ENCODE data around the gene GOLGA2. TPM values are rescaled to one million over a fixed set of nuclear protein-coding genes. Genes with fewer than 3 reads are reported as not detected.

GOLGA2 gene
- total RNA-seq, 4 donors from 2014 or later: 68.9 to 84.6 (median 78.5) TPM

DNA sequence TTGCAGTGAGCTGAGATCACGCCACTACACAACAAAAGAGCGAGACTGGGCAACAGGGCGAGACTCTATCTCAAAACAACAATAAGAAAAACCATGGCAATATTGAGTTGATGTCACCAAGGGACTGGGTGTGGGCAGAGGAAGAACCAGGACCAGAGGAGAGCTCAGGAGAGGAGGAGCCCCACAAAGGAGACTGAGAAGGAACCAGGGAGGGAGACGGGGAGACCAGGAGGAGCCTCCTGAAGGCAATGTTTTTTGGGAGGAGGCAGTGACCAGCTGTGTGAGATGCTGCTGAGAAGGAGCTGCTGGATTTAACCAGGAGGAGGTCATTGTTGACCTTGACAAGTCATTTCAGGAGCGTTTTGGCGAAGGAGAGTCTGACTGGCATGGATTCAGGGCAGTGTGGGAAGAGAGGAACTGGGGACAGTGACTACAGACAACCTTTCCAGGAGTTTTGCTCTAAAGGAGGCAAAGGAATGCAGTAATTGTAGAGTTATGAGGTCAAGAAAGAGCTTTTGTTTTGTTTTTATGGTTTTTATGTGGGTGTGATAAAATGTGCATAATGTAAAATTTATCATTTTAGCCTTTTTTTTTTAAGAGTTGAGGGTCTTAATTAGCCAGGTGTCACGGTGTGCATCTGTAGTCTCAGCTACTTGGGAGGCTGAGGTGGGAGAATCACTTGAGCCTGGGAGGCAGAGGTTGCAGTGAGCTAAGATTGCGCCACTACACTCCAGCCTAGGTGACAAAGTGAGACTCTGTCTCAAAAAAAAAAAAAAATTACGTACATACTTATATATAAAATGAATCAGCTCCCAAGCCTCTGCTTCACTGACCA lies 28.5 kb upstream of the GOLGA2 start:
- Histone ChIP-seq H3K36me3 (peaks cover 0 to 17% of the 10 kb centered on the region in 2 donors), H3K4me1 (no peaks in the 10 kb centered on the region), H3K4me3 (no peak overlapping the region), H3K9me3 (no peaks in the 10 kb centered on the region), H3K27me3 (no peaks in the 10 kb centered on the region), H3K27ac (no peak overlapping the region)
- intact Hi-C loops (cut with DNase I; ENCODE audit: low total_unique reads) (no loop called here), in situ Hi-C loops (cut with MboI; ENCODE audit: low sequenced_read_pairs in 4 of 4) (no loop called here)
- no peak for ATAC-seq
- no peak for DNase-seq
- TF ChIP-seq, protein P1, sequence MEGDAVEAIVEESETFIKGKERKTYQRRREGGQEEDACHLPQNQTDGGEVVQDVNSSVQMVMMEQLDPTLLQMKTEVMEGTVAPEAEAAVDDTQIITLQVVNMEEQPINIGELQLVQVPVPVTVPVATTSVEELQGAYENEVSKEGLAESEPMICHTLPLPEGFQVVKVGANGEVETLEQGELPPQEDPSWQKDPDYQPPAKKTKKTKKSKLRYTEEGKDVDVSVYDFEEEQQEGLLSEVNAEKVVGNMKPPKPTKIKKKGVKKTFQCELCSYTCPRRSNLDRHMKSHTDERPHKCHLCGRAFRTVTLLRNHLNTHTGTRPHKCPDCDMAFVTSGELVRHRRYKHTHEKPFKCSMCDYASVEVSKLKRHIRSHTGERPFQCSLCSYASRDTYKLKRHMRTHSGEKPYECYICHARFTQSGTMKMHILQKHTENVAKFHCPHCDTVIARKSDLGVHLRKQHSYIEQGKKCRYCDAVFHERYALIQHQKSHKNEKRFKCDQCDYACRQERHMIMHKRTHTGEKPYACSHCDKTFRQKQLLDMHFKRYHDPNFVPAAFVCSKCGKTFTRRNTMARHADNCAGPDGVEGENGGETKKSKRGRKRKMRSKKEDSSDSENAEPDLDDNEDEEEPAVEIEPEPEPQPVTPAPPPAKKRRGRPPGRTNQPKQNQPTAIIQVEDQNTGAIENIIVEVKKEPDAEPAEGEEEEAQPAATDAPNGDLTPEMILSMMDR (IDR thresholded peaks at IDR 0.05 in 4 of 5, conservative IDR thresholded peaks at IDR 0.05 in 1 of 5): no peak
- no peak for TF ChIP-seq POLR2A (IDR thresholded peaks at IDR 0.05)

DNA sequence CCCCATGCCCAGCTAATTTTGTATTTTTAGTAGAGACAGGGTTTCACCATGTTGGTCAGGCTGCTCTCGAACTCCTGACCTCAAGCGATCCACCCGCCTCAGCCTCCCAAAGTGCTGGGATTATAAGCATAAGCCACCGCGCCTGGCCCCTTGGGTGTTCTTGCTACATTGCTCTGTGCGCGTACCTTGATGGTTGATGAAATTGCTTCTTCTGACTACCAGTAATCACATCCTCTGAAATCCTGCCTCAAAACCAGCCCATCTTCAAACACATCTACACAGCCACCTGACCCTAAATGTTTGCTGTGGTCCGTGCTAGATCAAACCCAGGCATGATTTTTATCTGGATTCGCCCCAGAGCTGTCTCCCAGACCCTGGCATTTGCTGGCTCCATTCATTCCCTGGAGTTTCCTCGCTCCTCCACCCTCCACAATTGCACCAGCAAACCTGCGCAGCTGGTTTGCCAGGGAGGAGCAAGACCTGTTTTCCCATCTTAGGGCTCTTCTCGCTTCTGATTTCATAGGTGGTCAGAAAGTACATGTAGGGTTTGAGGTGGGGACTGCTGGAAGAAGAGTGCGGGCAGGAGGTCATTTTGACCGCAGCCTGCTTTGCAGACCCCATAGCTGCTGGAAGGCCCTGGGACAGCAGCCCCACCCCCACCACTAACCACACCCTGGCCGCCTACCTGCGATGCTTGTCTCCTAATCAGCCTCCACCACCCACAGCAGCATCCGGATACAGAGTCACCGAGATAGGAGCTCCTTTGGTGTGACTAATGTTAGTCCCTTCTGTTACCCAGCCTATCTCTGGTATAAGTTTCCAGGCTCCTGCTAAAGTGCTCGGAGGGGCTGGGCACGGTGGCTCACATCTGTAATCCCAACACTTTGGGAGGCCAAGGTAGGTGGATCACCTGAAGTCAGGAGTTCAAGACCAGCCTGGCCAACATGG lies 23.0 kb upstream of the GOLGA2 start:
- Histone ChIP-seq H3K9me3 (no peaks in the 10 kb centered on the region), H3K27ac (no peak overlapping the region), H3K4me1 (no peaks in the 10 kb centered on the region), H3K36me3 (no peaks in the 10 kb centered on the region), H3K27me3 (no peaks in the 10 kb centered on the region), H3K4me3 (no peak overlapping the region)
- in situ Hi-C loops (cut with MboI; ENCODE audit: low sequenced_read_pairs in 4 of 4): loop anchor here in 1 of 4 donors (10.0 kb wide), 1 partner anchor 116 kb away; no protein-coding TSS in a partner anchor
- ATAC-seq (no peak), DNase-seq (no peak)
- intact Hi-C loops (cut with DNase I; ENCODE audit: low total_unique reads): no loop called here
- TF ChIP-seq POLR2A (IDR thresholded peaks at IDR 0.05): no peak
- TF ChIP-seq, protein P1 (IDR thresholded peaks at IDR 0.05 in 4 of 5, conservative IDR thresholded peaks at IDR 0.05 in 1 of 5): no peak

DNA sequence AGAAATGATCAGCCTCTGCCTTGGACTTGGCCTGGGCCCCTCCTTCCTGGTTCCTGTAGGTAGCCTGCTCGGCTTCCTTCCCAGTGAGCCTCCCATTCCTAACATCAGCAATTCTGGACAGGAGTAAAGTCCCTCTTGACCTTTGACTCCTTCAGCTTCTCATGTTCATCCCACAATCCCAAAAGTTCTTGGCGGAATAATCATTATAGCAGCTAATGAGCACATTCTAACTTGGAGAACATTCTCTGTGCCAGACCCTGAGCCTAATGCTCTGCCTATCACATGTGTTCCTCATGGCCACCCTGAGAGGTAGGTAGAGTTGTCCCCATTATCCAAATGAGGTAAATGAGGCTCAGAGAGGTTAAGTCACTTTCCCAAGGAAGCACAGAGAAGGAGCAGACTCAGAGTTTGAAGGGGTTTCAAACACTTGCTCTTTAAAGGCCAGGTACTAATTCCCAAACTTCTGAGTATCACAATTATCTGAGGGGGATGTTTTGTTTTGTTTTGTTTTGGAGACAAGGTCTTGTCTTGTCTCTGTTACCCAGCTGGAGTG lies 21.5 kb upstream of the GOLGA2 start:
- H3K27ac ChIP-seq: no peak overlapping the region
- TF ChIP-seq, protein P1 (IDR thresholded peaks at IDR 0.05 in 4 of 5, conservative IDR thresholded peaks at IDR 0.05 in 1 of 5): no peak
- no peak for TF ChIP-seq POLR2A (IDR thresholded peaks at IDR 0.05)
- no peak for ATAC-seq
- in situ Hi-C loops (cut with MboI; ENCODE audit: low sequenced_read_pairs in 4 of 4) (loop anchor here in 1 of 4 donors (10.0 kb wide), 1 partner anchor 118 kb away; no protein-coding TSS in a partner anchor), intact Hi-C loops (cut with DNase I; ENCODE audit: low total_unique reads) (no loop called here)
- H3K27me3 ChIP-seq: no peaks in the 10 kb centered on the region
- no peaks in the 10 kb centered on the region for H3K36me3 ChIP-seq
- H3K9me3 ChIP-seq: no peaks in the 10 kb centered on the region
- no peak overlapping the region for H3K4me3 ChIP-seq
- no peaks in the 10 kb centered on the region for H3K4me1 ChIP-seq
- DNase-seq: no peak

DNA sequence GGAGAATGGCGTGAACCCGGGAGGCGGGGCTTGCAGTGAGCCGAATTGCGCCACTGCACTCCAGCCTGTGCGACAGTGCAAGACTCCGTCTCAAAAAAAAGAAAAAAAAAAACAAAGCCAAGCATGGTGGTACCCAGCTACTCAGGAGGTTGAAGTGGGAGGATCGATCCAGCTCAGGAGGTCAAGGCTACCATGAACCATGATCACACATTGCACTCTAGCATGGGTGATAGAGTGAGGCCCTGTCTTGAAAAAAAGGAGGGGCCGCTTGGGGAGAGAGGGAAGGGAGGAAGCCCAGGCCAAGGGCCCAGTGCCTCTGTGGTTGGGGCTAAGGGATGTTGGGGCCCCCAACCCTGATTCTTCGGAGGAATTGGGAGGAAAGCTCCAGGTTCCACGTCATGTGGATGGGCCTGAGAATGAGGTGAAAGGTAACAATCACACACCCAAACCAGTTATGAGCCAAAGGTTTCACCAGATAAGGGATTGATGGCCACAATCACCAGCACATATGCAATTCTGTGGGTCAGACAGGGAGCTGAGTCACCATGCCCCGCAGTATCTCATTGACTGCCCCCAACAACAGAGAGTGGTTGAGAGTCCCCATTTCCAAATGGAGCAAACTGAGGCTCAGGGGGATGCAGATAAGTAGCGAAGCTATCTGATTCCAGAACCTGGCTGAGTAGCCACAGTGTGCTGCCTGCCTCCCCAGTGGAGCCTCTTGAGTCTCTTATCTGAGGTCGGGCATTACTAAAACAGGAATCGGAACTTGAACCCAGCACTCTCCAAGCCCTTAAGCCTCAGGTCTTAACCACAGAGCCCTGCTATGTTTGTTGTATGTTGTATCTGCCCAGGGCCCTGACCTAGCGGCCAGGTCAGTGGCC lies 20.8 kb upstream of the GOLGA2 start:
- H3K27me3 ChIP-seq: no peaks in the 10 kb centered on the region
- no peak overlapping the region for H3K4me3 ChIP-seq
- H3K36me3 ChIP-seq: no peaks in the 10 kb centered on the region
- no peak for ATAC-seq
- no peaks in the 10 kb centered on the region for H3K4me1 ChIP-seq
- DNase-seq: no peak
- TF ChIP-seq, protein P1 (IDR thresholded peaks at IDR 0.05 in 4 of 5, conservative IDR thresholded peaks at IDR 0.05 in 1 of 5): no peak
- no peak for TF ChIP-seq POLR2A (IDR thresholded peaks at IDR 0.05)
- H3K9me3 ChIP-seq: no peaks in the 10 kb centered on the region
- in situ Hi-C loops (cut with MboI; ENCODE audit: low sequenced_read_pairs in 4 of 4) (loop anchor here in 1 of 4 donors (10.0 kb wide), 1 partner anchor 118 kb away; no protein-coding TSS in a partner anchor), intact Hi-C loops (cut with DNase I; ENCODE audit: low total_unique reads) (no loop called here)
- H3K27ac ChIP-seq: no peak overlapping the region
